NCI-H2196 (cell line): ENCODE measurements around the gene IL1RAPL2.

Source experiments
- DNase-seq: peaks from one replicate; lab custom pipeline; 2025; ENCODE audit not compliant: unreplicated experiment; lab: John Stamatoyannopoulos, UW

Gene IL1RAPL2

DNA sequence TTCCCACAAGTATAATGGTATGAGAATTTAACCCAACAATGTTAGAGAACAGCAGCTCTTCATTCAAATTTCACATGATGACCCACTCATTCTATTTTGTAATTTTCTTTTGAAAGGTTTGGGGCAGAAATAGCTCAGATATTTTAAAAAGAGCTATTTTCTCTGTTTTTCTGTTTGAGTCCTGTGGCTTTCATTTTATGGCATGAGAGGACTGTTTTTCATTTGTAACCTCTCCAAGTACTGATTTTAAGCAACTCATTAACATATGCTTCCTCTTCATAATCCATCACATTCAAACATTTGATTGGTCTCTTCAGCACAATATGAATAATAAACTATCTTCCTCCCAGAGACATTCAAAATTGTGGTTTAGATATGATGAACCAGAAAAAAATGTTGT is 783.5 kb downstream of the IL1RAPL2 start:
- no peak for DNase-seq

GRCh38 chrX:105375816-105376215 is 809.8 kb downstream of the IL1RAPL2 start:
- DNase-seq = no peak

DNA sequence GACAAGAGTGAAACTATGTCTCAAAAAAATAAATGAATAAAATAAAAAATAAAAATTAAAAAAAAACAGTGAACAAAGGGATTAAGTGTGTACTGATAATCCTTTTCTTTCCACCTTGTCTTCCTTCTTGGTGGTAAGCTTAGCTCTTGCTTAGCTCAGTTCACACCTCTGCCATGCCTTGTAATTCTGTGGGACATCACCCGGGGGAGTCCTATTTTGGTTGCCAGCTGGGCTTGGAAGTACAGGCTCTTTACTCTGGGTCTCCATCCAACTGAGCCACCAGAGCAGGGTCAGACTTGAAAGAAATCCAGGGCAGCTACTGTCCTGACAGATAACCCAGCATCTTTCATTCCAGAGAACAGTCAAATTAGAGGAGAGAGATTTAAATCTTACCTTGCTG is 858.7 kb downstream of the IL1RAPL2 start:
- no peak for DNase-seq

GRCh38 chrX:105451401-105451800 is 885.4 kb downstream of the IL1RAPL2 start:
- DNase-seq = no peak

GRCh38 chrX:105458846-105459245 is 892.8 kb downstream of the IL1RAPL2 start:
- DNase-seq = no peak

DNA sequence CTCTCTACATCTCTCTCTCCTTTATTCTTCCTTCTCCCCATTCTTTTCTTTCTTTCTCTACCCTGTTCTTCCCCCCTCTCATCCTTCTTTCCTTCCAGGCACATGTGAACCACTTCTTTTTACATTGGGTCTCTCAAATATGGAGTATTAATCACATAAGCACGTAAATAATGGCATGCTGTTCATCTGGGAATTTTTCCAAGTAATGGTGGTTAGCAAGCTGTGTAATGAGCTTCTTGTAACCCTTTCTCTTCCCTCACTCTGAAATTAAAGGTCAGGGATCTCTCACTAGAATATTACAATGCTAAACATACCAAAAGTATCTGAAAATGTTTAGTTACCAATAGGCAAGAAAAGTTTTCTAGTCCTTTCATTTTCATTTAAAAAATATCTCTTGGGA is 894.4 kb downstream of the IL1RAPL2 start:
- DNase-seq = no peak

DNA sequence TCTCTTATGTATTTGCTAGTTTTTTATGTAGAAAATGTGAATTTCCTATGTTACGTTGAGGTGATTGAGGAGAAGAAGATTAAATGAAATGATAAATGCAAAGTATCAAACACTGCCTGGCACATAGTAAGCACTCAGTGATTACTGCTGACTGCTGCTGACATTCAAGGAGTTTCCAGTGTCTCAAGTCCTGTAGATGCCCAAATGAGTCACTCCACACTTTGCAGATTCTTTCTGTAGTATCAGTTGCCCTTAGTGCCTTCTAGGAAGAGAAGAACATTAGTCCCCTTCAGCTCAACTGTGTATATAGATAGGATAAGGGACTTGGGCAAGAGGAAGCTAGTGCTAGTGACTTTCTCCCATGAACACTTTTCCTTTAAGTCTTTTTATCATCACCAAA is 895.0 kb downstream of the IL1RAPL2 start:
- no peak for DNase-seq

DNA sequence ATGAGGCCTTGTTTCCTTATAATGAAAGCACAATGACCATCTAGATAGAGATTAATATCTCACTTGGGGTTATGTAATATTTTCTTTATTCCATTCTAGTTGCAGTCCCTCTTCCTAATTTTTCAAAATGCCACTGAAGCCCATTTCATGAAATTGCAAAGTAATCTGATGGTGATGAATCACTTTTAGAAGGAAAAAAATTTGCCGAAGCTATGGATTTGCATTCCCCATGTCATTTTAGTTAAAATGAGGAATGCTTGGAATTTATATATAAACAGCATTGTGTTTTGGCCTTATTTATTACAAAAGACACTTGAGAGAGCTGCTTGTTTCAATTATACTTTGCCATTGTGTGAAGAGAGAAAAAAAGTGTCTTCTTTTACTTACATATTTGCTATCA is 896.2 kb downstream of the IL1RAPL2 start:
- no peak for DNase-seq

GRCh38 chrX:105463473-105463872 is 897.5 kb downstream of the IL1RAPL2 start:
- DNase-seq = no peak

- no peak for DNase-seq
Observed at GRCh38 chrX:105464618-105465017, 898.6 kb downstream of the IL1RAPL2 start.

DNA sequence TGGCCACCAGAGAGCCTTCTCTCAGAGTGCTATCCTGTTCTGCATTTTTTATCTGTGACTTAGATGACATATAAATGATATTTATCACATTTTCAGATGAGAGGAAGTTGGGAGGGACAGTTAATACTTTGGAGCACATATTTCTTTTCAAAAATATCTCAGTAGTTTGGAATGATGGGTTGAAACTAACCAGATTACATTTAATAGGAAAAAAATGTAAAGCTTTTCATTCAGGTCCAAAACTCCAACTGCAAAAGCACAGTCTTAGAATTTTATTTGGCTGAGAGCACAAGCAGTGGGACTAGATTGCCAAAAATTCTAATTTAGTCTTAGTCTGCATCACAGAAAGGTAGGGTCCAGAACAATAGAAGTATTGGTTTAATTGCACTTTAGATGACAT is 902.7 kb downstream of the IL1RAPL2 start:
- no peak for DNase-seq

GRCh38 chrX:105471597-105471996 is 905.6 kb downstream of the IL1RAPL2 start:
- DNase-seq = no peak

DNA sequence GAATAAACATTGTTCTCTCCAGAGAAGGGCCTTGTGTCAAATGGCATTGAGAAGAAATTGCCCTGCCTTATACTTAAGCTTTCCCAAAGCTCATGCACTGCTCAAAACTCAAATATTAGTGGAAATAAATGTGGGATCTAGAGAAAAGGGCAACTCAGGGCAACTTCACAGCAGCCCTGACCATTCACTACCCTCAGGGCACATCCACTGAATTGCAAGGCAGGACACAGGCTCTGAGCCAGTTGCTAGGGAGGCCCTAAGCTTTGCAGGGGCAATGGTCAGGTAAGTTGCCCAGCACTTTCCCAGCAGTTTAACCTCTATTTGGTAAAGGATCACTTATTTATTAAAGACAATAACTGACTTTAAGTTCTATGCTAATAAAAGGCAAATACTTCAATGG is 909.8 kb downstream of the IL1RAPL2 start:
- DNase-seq = no peak

GRCh38 chrX:105477351-105477750 is 911.4 kb downstream of the IL1RAPL2 start:
- no peak for DNase-seq

DNA sequence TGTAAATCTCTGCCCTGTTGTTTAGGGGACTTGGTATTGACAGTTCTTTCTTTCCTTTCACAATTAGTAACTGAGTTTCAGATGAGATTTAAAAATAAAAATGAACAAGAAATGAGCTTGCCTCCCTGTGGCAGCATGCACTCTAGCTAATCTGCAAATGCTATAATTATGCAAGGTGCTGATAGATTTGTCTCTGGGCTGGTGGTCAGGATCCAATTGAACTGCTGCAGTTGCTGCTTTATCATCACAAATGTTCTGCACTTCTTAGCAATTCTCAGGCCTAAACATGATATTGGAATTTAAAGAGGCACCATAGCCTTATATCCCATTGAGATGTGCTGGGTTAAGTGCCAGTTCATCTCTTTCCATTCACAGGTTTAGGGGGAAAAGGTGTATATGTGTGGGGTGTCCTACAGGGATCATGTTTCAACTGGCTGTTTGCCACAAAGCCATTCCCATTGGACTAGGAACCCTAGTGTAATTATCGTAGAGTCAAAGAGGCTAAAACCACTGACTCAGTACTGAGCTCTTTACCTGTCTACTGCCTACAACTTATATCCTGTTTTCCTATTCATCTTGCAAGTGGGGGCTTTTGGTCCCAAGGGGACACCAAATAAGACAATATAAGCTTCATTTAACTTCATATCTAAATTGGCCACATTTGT is 914.8 kb downstream of the IL1RAPL2 start:
- no peak for DNase-seq

DNA sequence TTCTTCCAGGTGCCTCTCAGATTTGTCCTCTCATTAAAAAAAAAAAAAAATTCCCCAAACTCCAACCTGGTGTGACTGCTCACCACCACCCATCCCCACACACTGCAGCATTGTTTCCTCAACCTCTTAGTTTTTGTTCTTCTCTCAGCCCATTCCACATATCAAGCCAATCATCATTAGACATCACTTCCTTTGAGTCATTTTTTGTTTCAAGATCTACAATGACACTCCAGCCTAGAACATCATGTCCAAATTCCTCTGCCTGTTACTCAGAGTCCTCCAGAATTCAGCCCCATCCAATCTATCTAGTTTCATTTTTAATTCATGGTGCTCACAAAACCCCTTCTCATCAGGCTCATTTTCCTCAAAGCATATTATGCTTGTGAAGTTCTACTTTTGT is 917.0 kb downstream of the IL1RAPL2 start:
- DNase-seq = no peak

DNA sequence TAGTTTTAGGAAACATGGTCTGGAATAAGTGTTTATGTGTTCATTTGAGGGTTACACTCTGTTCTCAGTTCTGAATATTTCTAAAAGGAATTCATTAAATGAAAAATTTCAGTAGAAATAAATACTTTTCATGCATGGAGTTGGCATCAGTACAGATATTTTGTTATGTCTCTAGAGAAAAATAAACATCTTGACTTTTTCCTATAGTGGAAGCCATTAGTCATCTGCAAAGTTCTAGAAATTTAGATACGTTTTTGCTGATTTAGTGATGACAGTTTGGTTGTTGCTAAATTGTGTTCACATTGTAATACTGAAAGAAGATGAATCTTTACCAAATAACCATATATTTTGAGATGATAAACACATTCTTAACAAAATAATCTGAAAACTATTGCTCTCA is 922.7 kb downstream of the IL1RAPL2 start:
- DNase-seq = no peak

DNA sequence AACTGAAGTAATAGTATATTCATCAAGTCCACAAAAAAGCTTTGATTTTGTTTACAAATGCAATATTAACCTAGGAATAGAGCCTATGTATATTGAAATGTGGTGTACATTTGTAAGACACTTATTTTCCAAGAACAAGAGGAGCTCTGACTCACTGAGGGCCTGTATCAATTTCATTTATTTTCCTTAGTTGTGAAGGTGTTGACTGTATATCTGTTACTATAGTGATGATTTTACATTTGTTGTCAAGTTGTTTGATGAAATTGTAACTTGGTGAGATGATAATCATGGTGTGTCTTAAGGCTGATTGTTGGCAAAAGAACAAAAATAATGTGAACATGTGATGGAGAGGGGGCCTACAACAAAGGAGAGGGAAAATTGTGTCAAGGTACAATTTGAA is 929.4 kb downstream of the IL1RAPL2 start:
- no peak for DNase-seq

GRCh38 chrX:105502336-105502735 is 936.3 kb downstream of the IL1RAPL2 start:
- DNase-seq = no peak

- no peak for DNase-seq
Observed at GRCh38 chrX:105515561-105515960, 949.6 kb downstream of the IL1RAPL2 start.

DNA sequence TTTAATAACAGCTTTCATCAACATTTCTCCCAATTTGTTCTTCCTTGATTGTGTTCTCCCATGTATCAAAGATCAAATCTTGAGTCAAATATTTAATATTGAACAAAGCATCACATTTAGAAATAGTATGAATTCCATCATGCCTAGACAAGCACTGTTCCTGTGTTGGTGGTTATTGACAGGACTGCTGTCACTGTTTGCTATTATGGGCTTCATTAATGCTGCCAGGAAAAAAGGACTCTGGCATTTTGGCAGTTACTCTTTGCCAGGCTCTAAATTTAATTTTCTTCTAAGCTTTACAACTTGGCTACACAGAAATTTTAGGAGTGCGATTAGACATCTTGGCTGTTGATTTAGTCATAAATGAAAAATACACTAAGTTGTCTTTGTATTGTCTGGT is 960.4 kb downstream of the IL1RAPL2 start:
- no peak for DNase-seq

GRCh38 chrX:105527759-105528158 is 961.8 kb downstream of the IL1RAPL2 start:
- DNase-seq = no peak

DNA sequence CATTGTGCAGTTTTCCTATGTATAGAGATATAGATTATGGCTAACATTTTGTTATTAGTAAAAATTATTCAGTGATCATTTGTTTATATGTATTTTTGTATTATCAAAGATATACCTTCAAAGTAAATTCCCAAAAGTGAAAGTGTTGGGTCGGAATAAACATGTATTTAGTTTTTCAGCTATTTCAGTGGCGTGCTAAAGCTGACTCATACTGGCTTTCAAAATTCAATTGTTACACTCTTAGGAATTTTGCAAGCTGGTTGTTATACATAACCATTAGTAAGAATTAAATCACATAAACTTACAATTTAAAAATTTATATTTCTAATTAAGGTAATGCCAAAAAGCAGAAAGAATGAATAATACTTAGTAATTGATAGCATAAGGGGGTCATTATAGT is 968.0 kb downstream of the IL1RAPL2 start:
- no peak for DNase-seq

GRCh38 chrX:105543283-105543682 is 977.3 kb downstream of the IL1RAPL2 start:
- DNase-seq = no peak
